LNCAP (cell line): ENCODE data around the gene MRPS18A.

Experiments used
- TF ChIP-seq, protein P1 (sequence below): fragments of 450-650 bp; IDR thresholded peaks from 2 replicates; pipeline ENCODE4 v1.5.1; 2017; ENCODE audit warnings: mild to moderate bottlenecking

Gene MRPS18A

DNA sequence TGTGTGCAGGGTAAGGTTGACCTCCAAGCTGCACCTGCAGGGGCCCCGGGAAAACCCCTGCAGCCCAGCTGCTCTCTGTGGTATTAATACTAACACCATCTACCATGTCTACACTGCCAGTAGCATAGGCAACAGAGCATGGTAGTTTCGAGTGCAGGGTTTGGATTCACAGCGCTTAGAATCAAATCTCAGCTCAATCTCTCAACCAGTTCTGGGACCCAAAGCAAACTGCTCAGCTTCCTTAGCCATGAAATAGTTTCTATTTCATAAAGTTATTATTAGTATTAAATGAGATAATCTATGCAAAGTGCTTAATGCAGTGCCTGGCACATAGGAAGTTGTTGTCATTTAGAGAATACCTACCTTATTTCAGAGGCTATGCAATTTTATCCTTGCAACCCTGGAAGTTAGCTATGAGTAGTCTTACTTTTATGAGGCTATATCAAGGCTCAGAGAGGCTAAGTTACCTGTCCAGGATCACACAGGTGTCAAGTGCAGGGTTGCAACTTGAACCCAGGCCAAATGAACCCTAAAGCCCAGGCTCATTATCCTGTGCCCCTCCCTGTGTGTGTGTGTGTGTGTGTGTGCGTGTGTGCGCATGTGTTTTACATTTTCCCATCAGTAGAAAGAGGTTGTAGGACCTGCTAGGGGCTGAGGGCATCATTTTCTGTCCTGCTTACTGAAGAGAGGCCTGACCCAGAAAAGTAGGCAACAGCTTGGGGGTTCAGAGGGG, 27.6 kb upstream of the MRPS18A start:
- TF ChIP-seq, protein P1, sequence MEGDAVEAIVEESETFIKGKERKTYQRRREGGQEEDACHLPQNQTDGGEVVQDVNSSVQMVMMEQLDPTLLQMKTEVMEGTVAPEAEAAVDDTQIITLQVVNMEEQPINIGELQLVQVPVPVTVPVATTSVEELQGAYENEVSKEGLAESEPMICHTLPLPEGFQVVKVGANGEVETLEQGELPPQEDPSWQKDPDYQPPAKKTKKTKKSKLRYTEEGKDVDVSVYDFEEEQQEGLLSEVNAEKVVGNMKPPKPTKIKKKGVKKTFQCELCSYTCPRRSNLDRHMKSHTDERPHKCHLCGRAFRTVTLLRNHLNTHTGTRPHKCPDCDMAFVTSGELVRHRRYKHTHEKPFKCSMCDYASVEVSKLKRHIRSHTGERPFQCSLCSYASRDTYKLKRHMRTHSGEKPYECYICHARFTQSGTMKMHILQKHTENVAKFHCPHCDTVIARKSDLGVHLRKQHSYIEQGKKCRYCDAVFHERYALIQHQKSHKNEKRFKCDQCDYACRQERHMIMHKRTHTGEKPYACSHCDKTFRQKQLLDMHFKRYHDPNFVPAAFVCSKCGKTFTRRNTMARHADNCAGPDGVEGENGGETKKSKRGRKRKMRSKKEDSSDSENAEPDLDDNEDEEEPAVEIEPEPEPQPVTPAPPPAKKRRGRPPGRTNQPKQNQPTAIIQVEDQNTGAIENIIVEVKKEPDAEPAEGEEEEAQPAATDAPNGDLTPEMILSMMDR, result no peak

DNA sequence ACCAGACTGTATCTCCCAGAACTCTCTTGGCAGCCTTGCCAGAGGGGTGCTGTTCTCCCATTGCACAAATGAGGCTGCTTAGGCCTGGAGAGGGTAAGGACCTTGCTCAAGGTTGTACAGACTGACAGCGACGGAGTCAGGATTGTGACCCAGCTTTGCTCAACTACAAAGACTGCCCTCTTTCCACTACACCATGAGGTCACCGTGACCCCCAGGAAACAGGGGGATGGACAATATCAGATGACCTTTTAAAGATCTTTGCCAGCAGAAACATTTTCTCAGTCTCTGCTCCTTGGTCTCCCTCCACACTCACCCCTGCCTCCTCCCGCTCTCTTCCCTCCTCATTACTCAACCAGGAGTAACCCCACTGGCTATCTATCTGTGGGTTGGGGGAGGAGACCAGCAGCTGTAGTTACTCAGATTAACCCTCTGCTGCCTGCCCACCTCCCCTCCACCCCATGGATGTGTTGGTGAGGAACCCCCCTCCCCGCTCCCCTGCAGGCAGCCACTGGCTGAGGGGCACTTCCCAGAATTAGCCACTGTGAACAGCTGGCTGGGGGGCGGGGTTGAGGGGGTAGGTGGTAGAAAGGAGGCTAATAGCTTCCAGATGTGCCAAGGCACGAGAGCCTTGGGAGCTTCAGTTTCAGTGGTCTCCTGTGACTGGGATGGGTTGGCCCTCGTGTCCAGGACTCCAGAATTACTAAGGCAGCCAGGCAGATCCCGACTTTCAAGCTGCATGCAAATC, 26.9 kb upstream of the MRPS18A start:
- TF ChIP-seq, protein P1, result no peak

DNA sequence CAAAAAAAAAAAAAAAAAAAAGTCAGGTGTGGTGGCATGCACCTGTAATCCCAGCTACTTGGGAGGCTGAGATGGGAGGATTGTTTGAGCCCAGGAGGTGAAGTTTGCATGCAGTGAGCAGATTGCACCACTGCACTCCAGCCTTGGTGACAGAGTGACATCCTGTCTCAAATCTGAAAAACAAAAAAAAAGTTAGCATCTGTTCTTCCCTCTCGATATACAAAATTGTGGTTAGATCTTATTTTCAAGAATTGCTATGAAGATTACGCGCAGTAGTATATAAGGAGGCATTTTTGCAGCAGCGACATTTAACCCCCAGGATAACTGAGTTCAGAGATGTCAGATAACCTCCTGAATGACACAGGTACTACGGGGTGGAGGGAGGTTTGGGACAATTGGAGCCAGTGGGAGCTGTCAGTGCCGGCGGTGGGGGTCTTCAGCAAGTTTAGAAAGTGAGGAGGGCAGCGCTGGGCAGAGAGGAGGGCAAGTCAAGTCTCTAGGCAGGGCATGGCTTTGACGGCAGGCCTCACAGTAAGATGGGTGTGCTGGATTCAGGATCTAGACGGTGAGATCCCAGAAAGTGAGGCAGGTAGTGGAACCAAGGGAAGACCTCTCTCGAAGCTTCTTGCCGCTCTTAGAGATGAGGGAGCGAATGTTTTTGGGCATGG, 26.2 kb upstream of the MRPS18A start:
- TF ChIP-seq, protein P1, result no peak

DNA sequence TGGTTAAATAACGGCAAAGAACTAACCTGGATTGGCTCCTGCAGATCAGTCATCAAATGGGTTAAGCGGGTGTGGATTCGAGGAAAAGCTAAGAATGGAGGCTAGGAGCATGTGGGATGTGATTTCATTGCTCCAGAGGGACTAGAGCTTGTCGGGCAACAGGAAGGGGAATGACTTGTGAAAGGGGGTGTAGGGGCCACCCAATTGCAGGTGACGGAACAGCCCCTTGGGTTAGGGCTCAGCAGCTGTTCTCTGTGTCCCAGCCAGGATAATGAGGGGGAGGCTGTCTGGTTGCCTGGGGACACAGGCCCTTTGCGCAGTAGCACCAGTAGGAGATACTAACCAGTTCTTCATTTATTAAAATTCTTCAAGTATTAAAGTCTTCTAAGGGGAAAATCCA, 25.0 kb upstream of the MRPS18A start:
- TF ChIP-seq, protein P1, result no peak

DNA sequence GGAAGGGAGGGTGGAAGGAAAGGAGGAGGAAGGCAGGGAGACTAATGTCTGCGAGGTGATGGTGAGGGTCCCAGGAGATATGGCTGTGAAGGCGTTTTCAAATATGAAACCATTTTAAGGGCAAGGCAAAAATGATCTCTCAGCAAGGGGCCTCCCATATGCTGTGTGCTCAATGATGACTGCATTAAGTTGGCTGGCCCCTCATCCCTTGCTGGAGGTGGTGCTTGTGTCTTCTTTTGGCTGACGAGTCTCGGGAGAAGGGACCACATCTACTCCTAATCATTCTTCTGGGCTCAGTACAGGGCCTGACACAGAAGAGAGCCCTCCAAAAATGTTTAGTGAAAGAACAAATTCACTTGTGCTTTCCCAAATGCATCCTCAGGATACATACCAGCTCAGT, 23.0 kb upstream of the MRPS18A start:
- TF ChIP-seq, protein P1, result no peak

DNA sequence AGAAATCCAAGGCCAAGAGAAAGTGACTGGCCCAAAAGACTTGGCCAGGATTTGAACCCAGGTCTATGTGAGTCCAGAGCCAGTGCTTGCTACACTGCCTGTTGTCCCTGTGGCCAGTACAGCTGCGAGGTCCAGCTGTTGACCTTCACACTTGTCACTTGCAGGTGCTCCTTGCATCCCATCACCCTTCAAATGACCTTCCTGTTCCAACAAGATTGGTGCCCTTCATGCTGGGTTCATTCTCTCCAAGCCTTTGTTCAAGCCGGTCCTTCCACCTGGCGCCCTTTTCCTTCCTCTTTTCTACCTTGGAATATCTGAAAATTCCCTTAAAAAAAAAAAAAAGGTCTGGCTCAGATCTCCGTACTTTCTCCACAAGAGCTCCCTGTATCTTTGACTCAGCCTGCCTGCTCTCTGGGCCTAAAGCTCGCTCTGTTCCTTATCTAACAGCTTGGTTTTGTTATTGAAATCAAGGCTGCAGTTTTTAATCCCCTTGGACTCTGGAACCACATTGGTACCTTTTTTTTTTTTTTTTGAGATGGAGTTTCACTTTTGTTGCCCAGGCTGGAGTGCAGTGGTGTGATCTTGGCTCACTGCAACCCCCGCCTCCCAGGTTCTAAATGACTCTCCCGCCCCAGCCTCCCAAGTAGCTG, 22.2 kb upstream of the MRPS18A start:
- TF ChIP-seq, protein P1, result no peak

DNA sequence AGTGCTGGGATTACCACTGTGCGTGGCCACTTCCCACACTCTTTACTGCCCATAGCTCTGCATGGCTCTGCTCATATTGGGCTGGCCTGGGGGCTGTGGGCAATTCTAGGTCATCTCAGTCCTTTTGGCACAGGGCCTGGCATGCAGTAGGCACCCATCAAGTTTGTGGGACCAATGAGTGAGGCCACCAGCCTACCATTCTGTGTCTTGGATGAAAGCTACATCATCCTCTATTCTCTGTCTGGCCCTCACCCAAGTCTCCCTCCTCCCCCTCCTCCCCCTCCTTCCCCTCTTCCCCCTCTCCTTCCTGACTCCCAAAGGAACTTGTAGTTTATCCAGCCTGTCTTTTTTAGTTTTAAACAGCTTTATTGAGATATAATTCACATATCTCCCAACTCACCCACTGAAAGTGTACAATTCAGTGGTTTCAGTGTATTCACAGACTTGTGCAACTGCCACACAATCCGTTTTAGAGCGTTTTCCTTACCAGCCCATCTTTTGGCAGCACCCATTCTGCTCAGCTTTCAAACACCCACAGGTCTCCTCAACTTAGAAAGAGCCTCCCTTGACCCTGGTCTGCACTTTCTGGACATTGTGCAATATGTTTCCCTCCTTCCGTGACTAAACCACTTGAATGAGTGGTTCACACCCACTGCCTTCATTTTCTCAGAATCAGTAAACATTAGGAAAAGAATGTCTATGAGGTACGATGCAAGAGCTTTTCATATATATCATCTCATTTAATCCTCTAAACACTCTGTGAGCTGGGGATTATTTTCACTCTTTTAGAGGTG, 21.5 kb upstream of the MRPS18A start:
- TF ChIP-seq, protein P1, result no peak
